Ovary (tissue), 9 donors: ENCODE results near the gene RTP5. TPM values are rescaled to one million over a fixed set of nuclear protein-coding genes. Genes with fewer than 3 reads are reported as not detected.
A peak's percentile ranks its signal among the peaks of the same experiment; 100 is the strongest.

Experiments used
- DNase-seq, 5 donors: peaks; one replicate each; pipeline ENCODE4 v3.0.0-alpha.2; 2019 to 2020
- H3K27ac ChIP-seq, 2 donors: fragments of 200-600 bp; one replicate each; pipeline versions ENCODE4 v1.5.1 to v1.8.0; 2019 to 2022
- H3K27me3 ChIP-seq: fragments of 200-600 bp; one replicate; pipeline ENCODE4 v1.8.0; 2022
- H3K36me3 ChIP-seq: fragments of 200-600 bp; sonication (generic); one replicate; pipeline ENCODE4 v1.5.1; 2019
- H3K4me1 ChIP-seq: one replicate; pipeline ENCODE4 v1.8.1; 2013; ENCODE audit warnings: mild to moderate bottlenecking, moderate library complexity; ENCODE audit not compliant: insufficient read depth
- H3K4me3 ChIP-seq: fragments of 200-600 bp; sonication (generic); one replicate; pipeline ENCODE4 v1.5.1; 2017
- H3K9me3 ChIP-seq, 2 donors: fragments of 200-600 bp in 1 of 2; sonication (generic) in 1 of 2; one replicate each; pipeline versions ENCODE4 v1.5.1 to v1.8.1; 2013 to 2019; ENCODE audit warnings: mild to moderate bottlenecking in 1 of 2, moderate library complexity in 1 of 2
- CTCF ChIP-seq, 3 donors: fragments of 450-650 bp in 2 of 3; fragments of 200-600 bp in 1 of 3; IDR thresholded peaks; one replicate each; pipeline versions ENCODE4 v1.5.1 to v1.8.0; 2016 to 2022; ENCODE audit warnings: antibody characterized with exemption in 3 of 3, mild to moderate bottlenecking in 1 of 3
- EP300 ChIP-seq: sonication (generic); formaldehyde crosslinking; IDR thresholded peaks from one replicate; pipeline ENCODE4 v1.6.1; 2017; ENCODE audit warnings: antibody characterized with exemption
- POLR2A ChIP-seq: fragments of 450-650 bp; IDR thresholded peaks from one replicate; pipeline ENCODE4 v1.6.1; 2017; ENCODE audit warnings: antibody characterized with exemption, mild to moderate bottlenecking, moderate library complexity
- WGBS, 3 donors: extraction: QIAGEN DNeasy Blood & Tissue Kit in 1 of 3; methylation state at CpG; one replicate each; pipeline versions ENCODE4 v1.1.5 to v1.1.7; 2013 to 2017; 5-methylcytosine and 5-hydroxymethylcytosine counted together
- intact Hi-C, 4 donors: fragments of 100-400 bp; cut with DNase I; formaldehyde crosslinking; loops; one replicate each; pipeline versions ENCODE4 v1.11.0 to v1.15.1; 2022 to 2023
- polyA plus RNA-seq, 2 donors: library from polyadenylated mRNA; stranded (reverse); fragments of 200-250 nt in 1 of 2; fragments of 350-450 nt in 1 of 2; fragmentation: Illumina TruSeq in 1 of 2; extraction: RNeasy Lipid Tissue Mini Kit (QIAGEN cat#74804) in 1 of 2; gene quantifications; one replicate each; pipeline ENCODE4 v1.2.3, GENCODE V29; 2013 to 2014
- total RNA-seq, 7 donors: library from RNA; depleted of rRNA in 2 of 7; stranded (reverse); fragments of >200 nt in 2 of 7; fragmentation: NEBNext Ultra II Directional in 3 of 7; extraction: Animal tissue kit (Norgen Biotek cat#: 25700) in 3 of 7; gene quantifications; one replicate each; pipeline versions ENCODE4 v1.1.0 to v1.2.4, GENCODE V29; 2016 to 2023
- donor health status: DM: no; HTN: no; CAD: no; lungs with moderate emphysema.
- donor health status: DM: no; HTN: no; CAD: no.
- donor health status: Bipolar disorder and iron deficiency.
- donor health status: DM: yes; HTN: yes; CAD: no.
- donor health status: DM: no; HTN: no; CAD: no.
- donor health status: DM: yes; HTN: yes; CAD: no.

The RTP5 gene
- total and polyA plus RNA-seq, 9 donors: 0.10 TPM; not detected in 8

GRCh38 chr2:241902357-241902991 is 32.9 kb downstream of the RTP5 start:
- H3K4me1 ChIP-seq: peaks cover 35% of the 10 kb centered on the region
- DNase-seq: peak in 2 of 5 donors; percentile 46 to 56
- no peaks in the 10 kb centered on the region for H3K9me3 ChIP-seq
- intact Hi-C loops: no loop called here
- H3K27me3 ChIP-seq: no peaks in the 10 kb centered on the region
- no peak overlapping the region for H3K27ac ChIP-seq
- no peak overlapping the region for H3K4me3 ChIP-seq
- H3K36me3 ChIP-seq: no peaks in the 10 kb centered on the region
- 55 to 79% (median 64%) methylated on average over 27 to 48 of the region's 48 CpGs for WGBS, 3 donors
- TF ChIP-seq POLR2A (no peak), EP300 (no peak), CTCF (IDR thresholded peaks at IDR 0.05) (no peak)

- H3K4me3 ChIP-seq: no peak overlapping the region
- no peaks in the 10 kb centered on the region for H3K27me3 ChIP-seq
- intact Hi-C loops: no loop called here
- H3K27ac ChIP-seq: no peak overlapping the region
- 95 to 96% (median 96%) methylated on average over 40 of the region's 40 CpGs for WGBS, 3 donors
- TF ChIP-seq POLR2A (no peak), EP300 (no peak)
- H3K36me3 ChIP-seq: no peaks in the 10 kb centered on the region
- H3K9me3 ChIP-seq: no peaks in the 10 kb centered on the region
- peaks cover 35% of the 10 kb centered on the region for H3K4me1 ChIP-seq
- DNase-seq: peak in 3 of 5 donors; percentile 30 to 48 (median 41)
These were observed 33.8 kb downstream of the RTP5 start for GRCh38 chr2:241903121-241904010.

GRCh38 chr2:241904011-241904718 is 34.6 kb downstream of the RTP5 start:
- TF ChIP-seq CTCF (IDR thresholded peaks at IDR 0.05) (no peak), EP300 (no peak), POLR2A (no peak)
- H3K9me3 ChIP-seq: no peaks in the 10 kb centered on the region
- 89 to 93% (median 92%) methylated on average over 19 of the region's 19 CpGs for WGBS, 3 donors
- no peaks in the 10 kb centered on the region for H3K36me3 ChIP-seq
- no peak overlapping the region for H3K4me3 ChIP-seq
- H3K27ac ChIP-seq: no peak overlapping the region
- no peaks in the 10 kb centered on the region for H3K27me3 ChIP-seq
- peak in 2 of 5 donors; percentile 26 to 36 for DNase-seq
- intact Hi-C loops: no loop called here
- peaks cover 28% of the 10 kb centered on the region for H3K4me1 ChIP-seq

- H3K36me3 ChIP-seq: no peaks in the 10 kb centered on the region
- H3K27ac ChIP-seq: no peak overlapping the region
- H3K4me1 ChIP-seq: peaks cover 24% of the 10 kb centered on the region
- 88 to 93% (median 92%) methylated on average over 29 of the region's 29 CpGs for WGBS, 3 donors
- no peak for TF ChIP-seq EP300
- no peak for TF ChIP-seq POLR2A
- no peak for TF ChIP-seq CTCF (IDR thresholded peaks at IDR 0.05)
- DNase-seq: peak in 2 of 5 donors; percentile 25 to 40
- H3K9me3 ChIP-seq: no peaks in the 10 kb centered on the region
- H3K4me3 ChIP-seq: no peak overlapping the region
- no peaks in the 10 kb centered on the region for H3K27me3 ChIP-seq
- intact Hi-C loops: no loop called here
These were observed 35.5 kb downstream of the RTP5 start for GRCh38 chr2:241904791-241905710.
